SK-N-SH treated with all-trans-retinoic acid at 6 μM for 48 hours (cell line): Measurements from ENCODE around the gene RCOR1.

Source experiments
- ARNTL ChIP-seq: fragments of 450-650 bp; formaldehyde crosslinking; IDR thresholded peaks from 2 replicates; pipeline ENCODE4 v1.5.0; 2020; ENCODE audit warnings: low read depth, mild to moderate bottlenecking, moderate library complexity, borderline replicate concordance
- ESRRG ChIP-seq: fragments of 250-450 bp; sonication (Bioruptor Pico); IDR thresholded peaks from 2 replicates; pipeline ENCODE4 v1.6.1; 2021; ENCODE audit warnings: mild to moderate bottlenecking
- GLIS3 ChIP-seq: fragments of 250-450 bp; sonication (Bioruptor Pico); IDR thresholded peaks from 2 replicates; pipeline ENCODE4 v1.5.0; 2020; ENCODE audit warnings: mild to moderate bottlenecking, moderate library complexity
- ZFP3 ChIP-seq: fragments of 250-450 bp; sonication (Bioruptor Pico); IDR thresholded peaks from 2 replicates; pipeline ENCODE4 v1.5.0; 2020; ENCODE audit warnings: mild to moderate bottlenecking, moderate library complexity
- ZNF8 ChIP-seq: fragments of 450-650 bp; formaldehyde crosslinking; IDR thresholded peaks from 2 replicates; pipeline ENCODE4 v1.5.0; 2020; ENCODE audit warnings: mild to moderate bottlenecking, moderate library complexity
- TF ChIP-seq, protein P1 (sequence below): fragments of 250-450 bp; sonication (Bioruptor Pico); IDR thresholded peaks from 2 replicates; pipeline ENCODE4 v1.8.0; 2021; ENCODE audit warnings: low read depth, mild to moderate bottlenecking, moderate library complexity, borderline replicate concordance
- TF ChIP-seq, protein P2 (sequence below): fragments of 250-450 bp; sonication (Bioruptor Pico); IDR thresholded peaks from 2 replicates; pipeline ENCODE4 v1.5.1; 2020; ENCODE audit warnings: low read depth, mild to moderate bottlenecking, moderate library complexity

DNA sequence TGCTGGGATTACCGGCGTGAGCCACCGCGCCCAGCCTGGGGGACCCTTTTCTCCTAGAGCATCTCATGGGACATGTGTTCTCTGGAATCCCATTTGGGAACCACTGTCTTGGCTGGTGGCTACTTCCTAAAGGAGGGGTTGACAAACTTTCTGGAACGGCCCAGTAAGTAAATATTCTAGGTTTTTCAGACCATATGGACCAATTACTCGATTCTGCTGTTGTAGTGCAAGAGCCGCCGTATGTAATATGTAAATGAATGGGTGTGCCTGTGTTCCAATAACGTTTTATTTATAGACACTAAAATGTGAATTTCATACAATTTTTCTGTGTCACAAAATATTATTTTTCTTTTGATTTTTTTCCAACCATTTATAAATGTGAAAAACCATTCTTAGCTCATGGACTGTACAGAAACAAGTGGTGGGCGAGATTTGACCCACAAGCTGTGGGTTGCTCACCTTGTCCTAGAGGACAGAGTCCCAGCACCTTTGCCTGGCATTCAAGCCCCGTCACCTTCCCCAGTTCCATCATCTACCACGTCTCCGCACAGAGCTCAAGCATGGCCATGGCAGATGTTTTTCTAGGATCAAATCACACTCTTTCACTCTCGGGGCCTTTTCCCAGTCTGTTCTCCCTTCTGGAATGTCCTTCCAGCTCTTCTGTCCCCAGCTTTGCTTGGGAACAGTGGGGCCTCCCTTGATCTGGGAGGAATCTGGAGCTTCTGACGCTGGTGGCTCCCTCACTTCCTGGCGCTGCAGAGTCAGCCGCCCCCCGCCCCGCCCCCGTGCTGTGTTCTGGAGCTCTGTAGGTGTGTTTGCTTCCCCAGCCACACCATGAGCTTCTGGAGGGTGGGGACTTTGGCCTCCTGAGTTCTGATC is 17.9 kb upstream of the RCOR1 start:
- no peak for TF ChIP-seq ZFP3 (CRISPR knock-in tag)
- TF ChIP-seq ZNF8 (CRISPR knock-in tag): no peak
- no peak for TF ChIP-seq ARNTL
- no peak for TF ChIP-seq ESRRG (CRISPR knock-in tag)
- TF ChIP-seq, protein P1, sequence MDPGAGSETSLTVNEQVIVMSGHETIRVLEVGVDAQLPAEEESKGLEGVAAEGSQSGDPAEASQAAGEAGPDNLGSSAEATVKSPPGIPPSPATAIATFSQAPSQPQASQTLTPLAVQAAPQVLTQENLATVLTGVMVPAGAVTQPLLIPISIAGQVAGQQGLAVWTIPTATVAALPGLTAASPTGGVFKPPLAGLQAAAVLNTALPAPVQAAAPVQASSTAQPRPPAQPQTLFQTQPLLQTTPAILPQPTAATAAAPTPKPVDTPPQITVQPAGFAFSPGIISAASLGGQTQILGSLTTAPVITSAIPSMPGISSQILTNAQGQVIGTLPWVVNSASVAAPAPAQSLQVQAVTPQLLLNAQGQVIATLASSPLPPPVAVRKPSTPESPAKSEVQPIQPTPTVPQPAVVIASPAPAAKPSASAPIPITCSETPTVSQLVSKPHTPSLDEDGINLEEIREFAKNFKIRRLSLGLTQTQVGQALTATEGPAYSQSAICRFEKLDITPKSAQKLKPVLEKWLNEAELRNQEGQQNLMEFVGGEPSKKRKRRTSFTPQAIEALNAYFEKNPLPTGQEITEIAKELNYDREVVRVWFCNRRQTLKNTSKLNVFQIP (CRISPR knock-in tag): no peak
- TF ChIP-seq, protein P2, sequence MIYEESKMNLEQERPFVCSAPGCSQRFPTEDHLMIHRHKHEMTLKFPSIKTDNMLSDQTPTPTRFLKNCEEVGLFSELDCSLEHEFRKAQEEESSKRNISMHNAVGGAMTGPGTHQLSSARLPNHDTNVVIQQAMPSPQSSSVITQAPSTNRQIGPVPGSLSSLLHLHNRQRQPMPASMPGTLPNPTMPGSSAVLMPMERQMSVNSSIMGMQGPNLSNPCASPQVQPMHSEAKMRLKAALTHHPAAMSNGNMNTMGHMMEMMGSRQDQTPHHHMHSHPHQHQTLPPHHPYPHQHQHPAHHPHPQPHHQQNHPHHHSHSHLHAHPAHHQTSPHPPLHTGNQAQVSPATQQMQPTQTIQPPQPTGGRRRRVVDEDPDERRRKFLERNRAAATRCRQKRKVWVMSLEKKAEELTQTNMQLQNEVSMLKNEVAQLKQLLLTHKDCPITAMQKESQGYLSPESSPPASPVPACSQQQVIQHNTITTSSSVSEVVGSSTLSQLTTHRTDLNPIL (CRISPR knock-in tag): no peak
- no peak for TF ChIP-seq GLIS3 (CRISPR knock-in tag)
